Neural progenitor cell (in vitro differentiated cells): ENCODE data around the gene BIN2.

Source experiments
- EZH2 ChIP-seq: fragments of 200-600 bp; sonication (generic); IDR thresholded peaks from 2 replicates; pipeline ENCODE4 v1.6.1; 2017; ENCODE audit warnings: antibody characterized with exemption, mild to moderate bottlenecking, moderate library complexity
- EZH2phosphoT487 ChIP-seq: fragments of 200-600 bp; sonication (generic); IDR thresholded peaks from 2 replicates; pipeline ENCODE4 v1.6.1; 2017; ENCODE audit warnings: antibody characterized with exemption
- TF ChIP-seq, protein P1 (sequence below): fragments of 200-600 bp; sonication (generic); IDR thresholded peaks from 2 replicates; pipeline ENCODE4 v1.5.1; 2017; ENCODE audit warnings: antibody characterized with exemption, mild to moderate bottlenecking

GRCh38 chr12:51362307-51362706 is 38.3 kb upstream of the BIN2 start:
- TF ChIP-seq, protein P1, sequence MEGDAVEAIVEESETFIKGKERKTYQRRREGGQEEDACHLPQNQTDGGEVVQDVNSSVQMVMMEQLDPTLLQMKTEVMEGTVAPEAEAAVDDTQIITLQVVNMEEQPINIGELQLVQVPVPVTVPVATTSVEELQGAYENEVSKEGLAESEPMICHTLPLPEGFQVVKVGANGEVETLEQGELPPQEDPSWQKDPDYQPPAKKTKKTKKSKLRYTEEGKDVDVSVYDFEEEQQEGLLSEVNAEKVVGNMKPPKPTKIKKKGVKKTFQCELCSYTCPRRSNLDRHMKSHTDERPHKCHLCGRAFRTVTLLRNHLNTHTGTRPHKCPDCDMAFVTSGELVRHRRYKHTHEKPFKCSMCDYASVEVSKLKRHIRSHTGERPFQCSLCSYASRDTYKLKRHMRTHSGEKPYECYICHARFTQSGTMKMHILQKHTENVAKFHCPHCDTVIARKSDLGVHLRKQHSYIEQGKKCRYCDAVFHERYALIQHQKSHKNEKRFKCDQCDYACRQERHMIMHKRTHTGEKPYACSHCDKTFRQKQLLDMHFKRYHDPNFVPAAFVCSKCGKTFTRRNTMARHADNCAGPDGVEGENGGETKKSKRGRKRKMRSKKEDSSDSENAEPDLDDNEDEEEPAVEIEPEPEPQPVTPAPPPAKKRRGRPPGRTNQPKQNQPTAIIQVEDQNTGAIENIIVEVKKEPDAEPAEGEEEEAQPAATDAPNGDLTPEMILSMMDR: no peak
- TF ChIP-seq EZH2phosphoT487: no peak
- no peak for TF ChIP-seq EZH2
